ENCODE results near the gene GRAMD2A. TPM values are rescaled to one million over a fixed set of nuclear protein-coding genes. Genes with fewer than 3 reads are reported as not detected.

The GRAMD2A gene
- total and polyA plus RNA-seq, 5 donors from 2014 or later: not detected

DNA sequence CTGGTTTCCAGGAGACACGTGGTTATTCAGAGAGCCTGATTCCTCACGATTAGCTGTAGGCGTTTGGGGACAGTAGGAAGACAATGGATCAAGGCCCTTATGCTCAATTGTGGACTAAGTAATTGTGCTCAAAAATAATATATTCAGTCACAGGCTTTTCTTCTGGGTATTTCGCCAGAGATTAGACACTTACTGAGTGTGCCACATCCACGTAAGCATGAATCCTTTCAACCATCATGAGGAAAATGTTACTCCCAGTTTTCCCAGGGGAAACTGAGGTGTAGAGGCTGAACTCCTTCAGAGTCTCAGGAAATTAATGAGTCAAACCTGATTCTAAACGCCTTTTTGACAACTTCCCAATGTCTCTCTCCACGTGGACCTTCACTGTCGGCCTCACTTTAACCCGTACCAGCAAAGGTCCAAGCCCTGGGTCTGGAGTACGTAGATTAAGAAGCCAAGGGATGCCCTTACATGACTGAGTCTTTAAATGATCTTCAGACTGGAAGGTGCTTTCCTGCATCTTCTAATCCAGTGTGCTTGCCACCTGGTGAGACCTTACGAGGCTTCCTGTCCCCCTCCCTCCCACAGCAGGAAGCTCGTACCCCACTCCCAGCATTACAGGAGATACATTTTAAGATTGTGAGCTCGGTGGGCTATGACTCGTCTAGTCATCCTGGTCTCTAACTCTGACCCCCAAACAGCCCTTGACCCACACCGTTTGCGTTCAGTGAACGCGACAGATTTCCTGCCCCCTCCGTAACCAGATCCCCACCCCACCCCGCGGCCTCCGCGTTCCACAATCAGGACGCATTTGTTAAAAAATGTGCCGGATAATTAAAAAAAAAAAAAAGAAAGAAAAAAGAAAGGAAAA is 31.7 kb upstream of the GRAMD2A start:
- Histone ChIP-seq H3K27me3 (ENCODE audit: control insufficient read depth, insufficient read depth, low read length) (no peaks in the 10 kb centered on the region), H3K9me3 (ENCODE audit: control insufficient read depth in 2 of 2, low read length in 2 of 2) (no peaks in the 10 kb centered on the region), H3K4me3 (ENCODE audit: low read depth, low read length) (peak overlapping the region; percentile 87), H3K4me1 (ENCODE audit: control insufficient read depth, insufficient read depth, low read length, poor library complexity, severe bottlenecking) (peaks cover 61% of the 10 kb centered on the region), H3K36me3 (ENCODE audit: control insufficient read depth, insufficient read depth, low read length) (no peaks in the 10 kb centered on the region), H3K27ac (ENCODE audit: insufficient read depth, low read length, poor library complexity, severe bottlenecking) (peak overlapping the region; percentile 95)
- Mint-ChIP-seq H3K27ac (peak overlapping the region; percentile 97), H3K4me3 (peak overlapping the region; percentile 98 to 100 (median 100)), H3K36me3 (no peaks in the 10 kb centered on the region), H3K9me3 (peaks cover 0 to 1% (median 0%) of the 10 kb centered on the region in 7 donors), H3K27me3 (peaks cover 8% of the 10 kb centered on the region), H3K4me1 (peaks cover 24 to 67% (median 47%) of the 10 kb centered on the region in 4 donors)
- DNase-seq (peak; percentile 28 to 62 (median 35)), ATAC-seq (ENCODE audit: low read depth in 2 of 2) (no peak)

DNA sequence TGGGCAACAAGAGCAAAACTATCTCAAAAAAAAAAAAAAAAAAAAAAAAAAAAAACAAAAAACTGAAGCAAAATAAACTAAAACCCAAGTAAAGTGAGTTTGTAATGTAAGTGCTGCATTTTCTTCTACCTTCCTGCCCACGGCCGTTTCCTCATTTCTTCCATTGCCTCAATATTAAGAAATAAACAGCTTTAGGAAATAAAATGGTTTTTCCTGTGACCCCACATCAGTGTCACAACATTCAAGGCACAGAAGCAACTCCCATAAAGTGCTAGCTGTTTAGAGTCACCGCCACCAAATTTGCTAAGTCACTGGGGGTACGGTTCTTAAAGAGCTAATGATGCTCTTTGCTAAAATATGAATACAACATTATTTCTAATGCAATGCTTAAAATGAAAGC is 30.1 kb upstream of the GRAMD2A start:
- Mint-ChIP-seq H3K27ac (peak overlapping the region; percentile 90 to 97 (median 97)), H3K9me3 (peaks cover 0 to 1% (median 0%) of the 10 kb centered on the region in 7 donors), H3K36me3 (peaks cover 4% of the 10 kb centered on the region), H3K4me1 (peaks cover 30 to 76% (median 60%) of the 10 kb centered on the region in 4 donors), H3K27me3 (peaks cover 8% of the 10 kb centered on the region), H3K4me3 (peak overlapping the region; percentile 98 to 100 (median 100))
- Histone ChIP-seq H3K36me3 (ENCODE audit: control insufficient read depth, insufficient read depth, low read length) (no peaks in the 10 kb centered on the region), H3K9me3 (ENCODE audit: control insufficient read depth in 2 of 2, low read length in 2 of 2) (no peaks in the 10 kb centered on the region), H3K4me3 (ENCODE audit: low read depth, low read length) (peak overlapping the region; percentile 87), H3K4me1 (ENCODE audit: control insufficient read depth, insufficient read depth, low read length, poor library complexity, severe bottlenecking) (peaks cover 75% of the 10 kb centered on the region), H3K27ac (ENCODE audit: insufficient read depth, low read length, poor library complexity, severe bottlenecking) (peak overlapping the region; percentile 95), H3K27me3 (ENCODE audit: control insufficient read depth, insufficient read depth, low read length) (no peaks in the 10 kb centered on the region)
- ATAC-seq (ENCODE audit: low read depth in 2 of 2) (no peak), DNase-seq (peak in 1 of 3 donors; percentile 44)

DNA sequence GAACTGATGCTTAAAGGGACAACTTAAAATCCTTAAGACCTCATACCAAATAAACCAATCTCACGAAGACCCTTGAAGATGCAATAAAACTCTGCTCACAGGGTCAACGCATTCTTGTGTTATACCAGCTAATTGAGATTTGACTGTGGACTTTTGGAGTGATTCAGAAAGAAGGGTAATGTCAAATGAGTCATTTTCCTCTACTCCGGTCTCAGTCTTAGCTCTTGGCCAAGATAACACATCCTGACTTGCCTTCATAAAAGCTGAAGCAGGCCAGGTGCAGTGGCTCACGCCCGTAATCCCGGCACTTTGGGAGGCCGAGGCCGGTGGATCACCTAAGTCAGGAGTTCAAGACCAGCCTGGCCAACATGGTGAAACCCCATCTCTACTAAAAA is 29.6 kb upstream of the GRAMD2A start:
- Histone ChIP-seq H3K9me3 (ENCODE audit: control insufficient read depth in 2 of 2, low read length in 2 of 2) (no peaks in the 10 kb centered on the region), H3K4me1 (ENCODE audit: control insufficient read depth, insufficient read depth, low read length, poor library complexity, severe bottlenecking) (peaks cover 76% of the 10 kb centered on the region), H3K4me3 (ENCODE audit: low read depth, low read length) (peak overlapping the region; percentile 87), H3K27ac (ENCODE audit: insufficient read depth, low read length, poor library complexity, severe bottlenecking) (peak overlapping the region; percentile 95), H3K27me3 (ENCODE audit: control insufficient read depth, insufficient read depth, low read length) (no peaks in the 10 kb centered on the region), H3K36me3 (ENCODE audit: control insufficient read depth, insufficient read depth, low read length) (peaks cover 4% of the 10 kb centered on the region)
- Mint-ChIP-seq H3K27me3 (peaks cover 8% of the 10 kb centered on the region), H3K36me3 (peaks cover 8% of the 10 kb centered on the region), H3K4me1 (peaks cover 25 to 76% (median 62%) of the 10 kb centered on the region in 4 donors), H3K27ac (peak overlapping the region; percentile 95 to 97 (median 97)), H3K9me3 (peaks cover 0 to 1% (median 0%) of the 10 kb centered on the region in 7 donors), H3K4me3 (peak overlapping the region; percentile 98 to 100 (median 100))
- DNase-seq (peak in 2 of 3 donors; percentile 11 to 69), ATAC-seq (ENCODE audit: low read depth in 2 of 2) (peak; percentile 10 to 12)

DNA sequence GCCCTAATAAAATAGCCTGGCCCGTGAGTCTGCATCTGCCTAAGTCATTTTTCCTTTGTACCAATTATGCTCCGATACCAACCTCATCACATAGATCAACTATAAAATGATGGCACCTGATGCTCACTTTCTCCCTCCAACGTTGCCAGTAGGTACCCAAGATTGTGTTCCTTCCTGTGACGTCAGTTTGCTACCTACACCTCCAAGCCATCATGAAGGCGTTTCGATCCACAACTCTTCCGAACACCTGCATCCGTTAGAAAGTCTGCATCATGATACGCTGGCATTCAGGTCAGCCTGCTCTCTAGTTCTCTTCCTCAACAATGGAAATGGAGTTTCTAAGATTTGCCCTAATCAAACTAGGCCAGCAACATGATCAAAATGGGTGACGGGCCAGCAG is 25.7 kb upstream of the GRAMD2A start:
- Mint-ChIP-seq H3K4me3 (no peak overlapping the region), H3K9me3 (peaks cover 0 to 1% (median 0%) of the 10 kb centered on the region in 7 donors), H3K27ac (peak overlapping the region; percentile 84 to 91 (median 88)), H3K27me3 (no peaks in the 10 kb centered on the region), H3K36me3 (peaks cover 16% of the 10 kb centered on the region), H3K4me1 (peaks cover 33 to 82% (median 68%) of the 10 kb centered on the region in 4 donors)
- H3K27ac ChIP-seq (ENCODE audit: insufficient read depth, low read length, poor library complexity, severe bottlenecking): peak overlapping the region; percentile 35
- H3K9me3 ChIP-seq (ENCODE audit: control insufficient read depth in 2 of 2, low read length in 2 of 2): no peaks in the 10 kb centered on the region
- no peak for ATAC-seq (ENCODE audit: low read depth in 2 of 2)
- peaks cover 64% of the 10 kb centered on the region for H3K4me1 ChIP-seq (ENCODE audit: control insufficient read depth, insufficient read depth, low read length, poor library complexity, severe bottlenecking)
- H3K4me3 ChIP-seq (ENCODE audit: low read depth, low read length): peak overlapping the region; percentile 7
- no peak for DNase-seq
- no peaks in the 10 kb centered on the region for H3K27me3 ChIP-seq (ENCODE audit: control insufficient read depth, insufficient read depth, low read length)
- peaks cover 26% of the 10 kb centered on the region for H3K36me3 ChIP-seq (ENCODE audit: control insufficient read depth, insufficient read depth, low read length)

DNA sequence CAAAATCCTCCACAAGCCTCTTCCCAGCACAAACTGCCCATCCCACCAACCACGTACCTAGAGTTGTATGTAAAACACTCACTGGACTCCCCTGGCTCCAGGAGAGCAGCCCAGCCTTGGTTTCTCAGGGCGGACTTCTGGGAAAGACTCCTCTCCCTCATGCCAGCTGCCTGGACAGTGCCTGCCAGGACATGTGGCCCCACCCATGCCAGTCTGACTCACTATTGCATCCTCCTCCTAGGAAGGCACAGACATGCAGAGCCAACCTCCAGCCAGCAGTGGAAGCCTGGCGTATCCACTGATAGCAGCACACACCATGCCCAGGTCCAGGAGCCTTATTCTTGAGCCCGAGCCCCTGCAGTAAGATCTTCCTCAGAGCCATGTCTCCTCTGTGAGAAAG is 24.8 kb upstream of the GRAMD2A start:
- Mint-ChIP-seq H3K9me3 (peaks cover 0 to 1% (median 0%) of the 10 kb centered on the region in 7 donors), H3K27me3 (no peaks in the 10 kb centered on the region), H3K36me3 (peaks cover 22% of the 10 kb centered on the region), H3K4me3 (peak overlapping the region in 3 of 4 donors; percentile 17 to 56 (median 34)), H3K27ac (peak overlapping the region in 2 of 3 donors; percentile 59 to 91), H3K4me1 (peaks cover 27 to 74% (median 61%) of the 10 kb centered on the region in 4 donors)
- ATAC-seq (ENCODE audit: low read depth in 2 of 2) (no peak), DNase-seq (no peak)
- H3K4me1 ChIP-seq (ENCODE audit: control insufficient read depth, insufficient read depth, low read length, poor library complexity, severe bottlenecking): peaks cover 55% of the 10 kb centered on the region
- H3K27me3 ChIP-seq (ENCODE audit: control insufficient read depth, insufficient read depth, low read length): no peaks in the 10 kb centered on the region
- H3K9me3 ChIP-seq (ENCODE audit: control insufficient read depth in 2 of 2, low read length in 2 of 2): no peaks in the 10 kb centered on the region
- peaks cover 34% of the 10 kb centered on the region for H3K36me3 ChIP-seq (ENCODE audit: control insufficient read depth, insufficient read depth, low read length)
- H3K27ac ChIP-seq (ENCODE audit: insufficient read depth, low read length, poor library complexity, severe bottlenecking): no peak overlapping the region
- H3K4me3 ChIP-seq (ENCODE audit: low read depth, low read length): no peak overlapping the region

DNA sequence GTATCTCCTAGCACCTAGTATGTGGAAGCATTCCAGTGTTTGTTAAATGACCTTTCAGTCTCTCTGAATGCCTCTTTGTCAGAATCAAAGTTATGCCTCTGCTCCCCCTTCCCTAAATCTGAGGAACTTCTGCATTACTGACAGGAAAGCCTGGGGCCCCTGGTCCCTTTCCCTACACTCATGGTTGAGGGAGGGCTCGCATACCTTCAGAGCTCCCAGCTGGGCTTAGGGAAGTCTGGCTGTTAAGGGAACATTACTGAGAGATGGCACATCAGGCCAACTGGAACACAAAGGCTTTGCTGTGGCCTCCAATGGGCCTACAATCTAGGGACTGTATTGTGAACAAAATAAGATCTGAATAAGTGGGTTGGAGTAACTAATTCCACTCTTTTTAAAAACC is 23.1 kb upstream of the GRAMD2A start:
- Mint-ChIP-seq H3K27me3 (no peaks in the 10 kb centered on the region), H3K36me3 (peaks cover 27% of the 10 kb centered on the region), H3K4me1 (peaks cover 25 to 61% (median 50%) of the 10 kb centered on the region in 4 donors), H3K9me3 (no peaks in the 10 kb centered on the region), H3K27ac (peak overlapping the region; percentile 52 to 80 (median 74)), H3K4me3 (no peak overlapping the region)
- DNase-seq: no peak
- no peak overlapping the region for H3K4me3 ChIP-seq (ENCODE audit: low read depth, low read length)
- H3K27ac ChIP-seq (ENCODE audit: insufficient read depth, low read length, poor library complexity, severe bottlenecking): no peak overlapping the region
- H3K27me3 ChIP-seq (ENCODE audit: control insufficient read depth, insufficient read depth, low read length): no peaks in the 10 kb centered on the region
- no peak for ATAC-seq (ENCODE audit: low read depth in 2 of 2)
- peaks cover 38% of the 10 kb centered on the region for H3K4me1 ChIP-seq (ENCODE audit: control insufficient read depth, insufficient read depth, low read length, poor library complexity, severe bottlenecking)
- H3K36me3 ChIP-seq (ENCODE audit: control insufficient read depth, insufficient read depth, low read length): peaks cover 52% of the 10 kb centered on the region
- H3K9me3 ChIP-seq (ENCODE audit: control insufficient read depth in 2 of 2, low read length in 2 of 2): no peaks in the 10 kb centered on the region

DNA sequence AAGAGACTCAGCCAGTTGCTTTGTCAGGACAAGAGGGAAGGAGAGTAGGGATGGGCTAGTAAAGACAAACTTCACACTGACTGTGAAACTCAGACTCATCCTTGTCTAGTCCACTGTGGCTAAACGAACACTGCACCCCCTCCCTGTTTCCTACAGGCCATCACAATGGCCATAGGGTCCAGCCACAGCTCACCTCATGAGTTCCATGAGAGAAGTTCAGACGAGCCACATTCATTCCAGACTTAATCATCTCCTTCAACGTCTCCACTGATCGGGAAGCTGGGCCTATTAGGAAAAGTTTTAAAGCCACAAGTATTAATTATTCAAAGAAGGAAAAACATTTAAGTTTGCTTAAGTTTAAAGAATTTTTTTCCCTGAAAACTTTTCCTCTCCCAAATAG is 19.6 kb upstream of the GRAMD2A start:
- DNase-seq (no peak), ATAC-seq (ENCODE audit: low read depth in 2 of 2) (no peak)
- Mint-ChIP-seq H3K36me3 (peaks cover 24% of the 10 kb centered on the region), H3K4me3 (no peak overlapping the region), H3K27ac (peak overlapping the region in 1 of 3 donors; percentile 65), H3K27me3 (no peaks in the 10 kb centered on the region), H3K9me3 (no peaks in the 10 kb centered on the region), H3K4me1 (peaks cover 14 to 36% (median 29%) of the 10 kb centered on the region in 4 donors)
- no peak overlapping the region for H3K27ac ChIP-seq (ENCODE audit: insufficient read depth, low read length, poor library complexity, severe bottlenecking)
- peaks cover 79% of the 10 kb centered on the region for H3K36me3 ChIP-seq (ENCODE audit: control insufficient read depth, insufficient read depth, low read length)
- H3K4me3 ChIP-seq (ENCODE audit: low read depth, low read length): no peak overlapping the region
- no peaks in the 10 kb centered on the region for H3K9me3 ChIP-seq (ENCODE audit: control insufficient read depth in 2 of 2, low read length in 2 of 2)
- peaks cover 13% of the 10 kb centered on the region for H3K4me1 ChIP-seq (ENCODE audit: control insufficient read depth, insufficient read depth, low read length, poor library complexity, severe bottlenecking)
- no peaks in the 10 kb centered on the region for H3K27me3 ChIP-seq (ENCODE audit: control insufficient read depth, insufficient read depth, low read length)
